H1 (cell line): ENCODE results near the gene ANKRD24. TPM values are rescaled to one million over a fixed set of nuclear protein-coding genes. Genes with fewer than 3 reads are reported as not detected.

ENCODE experiments used
- CTCF ChIA-PET: fragments of 300-600 bp; sonication (Branson Sonifier 250); formaldehyde crosslinking; loops from one replicate; lab custom pipeline; 2021; ENCODE audit not compliant: partially characterized antibody; lab: Charles Lee
- POLR2A ChIA-PET: fragments of 300-600 bp; sonication (Branson Sonifier 250); formaldehyde crosslinking; loops from one replicate; lab custom pipeline; 2021; ENCODE audit warnings: inconsistent platforms; ENCODE audit not compliant: partially characterized antibody; lab: Charles Lee
- DNase-seq, 2 experiments: peaks; one replicate each; pipeline versions ENCODE4 v3.0.0 to v3.0.0-alpha.2; 2010 to 2022; ENCODE audit warnings: low spot score in 2 of 2, low read depth in 1 of 2, mixed read lengths in 1 of 2
- FAIRE-seq: peaks from 2 replicates; lab custom pipeline; 2011; peaks lifted over from hg19 to GRCh38; lab: Jason Lieb, UNC
- H2AFZ ChIP-seq: 2 replicates; pipeline ENCODE4 v1.8.1; 2012; ENCODE audit warnings: low read length, inconsistent platforms
- H2AK5ac ChIP-seq: 2 replicates; pipeline ENCODE4 v1.6.1; 2013; ENCODE audit warnings: low read depth, low read length
- H2BK120ac ChIP-seq: replicated peaks from 2 replicates; pipeline ENCODE3; 2013; ENCODE audit warnings: low read depth, low read length, inconsistent platforms
- H2BK12ac ChIP-seq: 2 replicates; pipeline ENCODE4 v1.6.1; 2013; ENCODE audit warnings: low read depth, low read length
- H2BK15ac ChIP-seq: 2 replicates; pipeline ENCODE4 v1.6.1; 2013; ENCODE audit warnings: low read length
- H2BK20ac ChIP-seq: 2 replicates; pipeline ENCODE4 v1.6.1; 2013; ENCODE audit warnings: low read length
- H2BK5ac ChIP-seq: 2 replicates; pipeline ENCODE4 v1.6.1; 2013; ENCODE audit warnings: low read depth, low read length
- H3K14ac ChIP-seq: 2 replicates; pipeline ENCODE4 v1.6.1; 2013; ENCODE audit warnings: inconsistent platforms; ENCODE audit not compliant: insufficient read length
- H3K18ac ChIP-seq: 2 replicates; pipeline ENCODE4 v1.6.1; 2013; ENCODE audit warnings: low read length; ENCODE audit errors: extremely low read depth
- H3K23ac ChIP-seq: 2 replicates; pipeline ENCODE4 v1.6.1; 2013; ENCODE audit warnings: inconsistent platforms; ENCODE audit not compliant: insufficient read length
- H3K23me2 ChIP-seq: 2 replicates; pipeline ENCODE4 v1.6.1; 2013; ENCODE audit warnings: low read depth, low read length
- H3K27ac ChIP-seq: 2 replicates; pipeline ENCODE4 v1.6.1; 2011; ENCODE audit warnings: low read depth, low read length, inconsistent platforms
- H3K27me3 ChIP-seq, 4 experiments: replicated peaks in 1 of 4; 1 replicate in 1 of 4; 2 replicates in 3 of 4; pipeline versions ENCODE4 v1.6.1 to v1.8.1; 2011 to 2013; ENCODE audit warnings: low read length in 3 of 4, mild to moderate bottlenecking in 3 of 4, inconsistent platforms in 2 of 4, mixed read lengths in 2 of 4, moderate library complexity in 1 of 4; ENCODE audit not compliant: control insufficient read depth in 3 of 4, insufficient read depth in 3 of 4; ENCODE audit errors: extremely low read depth in 1 of 4
- H3K36me3 ChIP-seq, 4 experiments: 2 replicates each; pipeline versions ENCODE4 v1.6.1 to v1.8.1; 2011 to 2013; ENCODE audit warnings: mild to moderate bottlenecking in 4 of 4, low read length in 3 of 4, moderate library complexity in 2 of 4, control low read depth in 1 of 4, inconsistent platforms in 1 of 4; ENCODE audit not compliant: insufficient read depth in 4 of 4, control insufficient read depth in 2 of 4
- H3K4ac ChIP-seq: replicated peaks from 2 replicates; pipeline ENCODE3; 2013; ENCODE audit warnings: low read length, low read depth, mixed read lengths, inconsistent platforms; ENCODE audit not compliant: insufficient read length
- H3K4me1 ChIP-seq, 4 experiments: replicated peaks in 1 of 4; 1 replicate in 1 of 4; 2 replicates in 3 of 4; pipeline versions ENCODE4 v1.6.1 to v1.8.1; 2011 to 2013; ENCODE audit warnings: low read length in 3 of 4, inconsistent platforms in 2 of 4, mixed read lengths in 1 of 4; ENCODE audit not compliant: insufficient read depth in 4 of 4, control insufficient read depth in 3 of 4
- H3K4me2 ChIP-seq, 2 experiments: 2 replicates each; pipeline versions ENCODE4 v1.6.1 to v1.8.1; 2011 to 2013; ENCODE audit warnings: low read depth in 2 of 2, low read length in 2 of 2, control low read depth in 1 of 2, inconsistent platforms in 1 of 2, mild to moderate bottlenecking in 1 of 2; ENCODE audit not compliant: insufficient read depth in 1 of 2
- H3K4me3 ChIP-seq, 4 experiments: fragments of 200-600, 300-600 bp in 1 of 4; sonication (generic), shearing (Covaris generic), sonication (Bioruptor Twin) in 1 of 4; 2 replicates each; pipeline versions ENCODE4 v1.5.1 to v1.8.1; 2011 to 2016; ENCODE audit warnings: low read length in 4 of 4, low read depth in 3 of 4, control low read depth in 2 of 4, inconsistent platforms in 2 of 4, mild to moderate bottlenecking in 2 of 4, mixed read lengths in 1 of 4, moderate library complexity in 1 of 4; ENCODE audit not compliant: insufficient read depth in 2 of 4; ENCODE audit errors: extremely low read depth in 1 of 4
- H3K56ac ChIP-seq: replicated peaks from 2 replicates; pipeline ENCODE3; 2013; ENCODE audit warnings: low read depth, mild to moderate bottlenecking, mixed read lengths, low read length, inconsistent platforms; ENCODE audit not compliant: insufficient read length
- H3K79me1 ChIP-seq: 2 replicates; pipeline ENCODE4 v1.6.1; 2013; ENCODE audit warnings: low read depth, low read length, control low read depth
- H3K79me2 ChIP-seq, 2 experiments: 2 replicates each; pipeline versions ENCODE4 v1.6.1 to v1.8.1; 2012 to 2013; ENCODE audit warnings: low read length in 2 of 2, mild to moderate bottlenecking in 2 of 2, inconsistent platforms in 1 of 2; ENCODE audit not compliant: insufficient read depth in 2 of 2, control insufficient read depth in 1 of 2
- H3K9ac ChIP-seq, 4 experiments: replicated peaks in 1 of 4; 1 replicate in 1 of 4; 2 replicates in 3 of 4; pipeline versions ENCODE4 v1.6.1 to v1.8.1; 2011 to 2013; ENCODE audit warnings: low read depth in 3 of 4, low read length in 3 of 4, control low read depth in 2 of 4, mild to moderate bottlenecking in 2 of 4, moderate library complexity in 2 of 4, inconsistent platforms in 1 of 4; ENCODE audit errors: extremely low read depth in 1 of 4
- H3K9me3 ChIP-seq, 2 experiments: 2 replicates each; pipeline versions ENCODE4 v1.6.1 to v1.8.1; 2012 to 2013; ENCODE audit warnings: mild to moderate bottlenecking in 2 of 2, moderate library complexity in 2 of 2, control low read depth in 1 of 2, inconsistent platforms in 1 of 2, low read depth in 1 of 2, low read length in 1 of 2, mixed read lengths in 1 of 2; ENCODE audit not compliant: insufficient read depth in 2 of 2
- H4K20me1 ChIP-seq, 2 experiments: replicated peaks in 1 of 2; 2 replicates each; pipeline versions ENCODE3 to v1.8.1; 2011 to 2013; ENCODE audit warnings: inconsistent platforms in 2 of 2, low read length in 2 of 2, mild to moderate bottlenecking in 1 of 2; ENCODE audit not compliant: insufficient read depth in 2 of 2, control insufficient read depth in 1 of 2
- H4K5ac ChIP-seq: 2 replicates; pipeline ENCODE4 v1.6.1; 2013; ENCODE audit warnings: low read length, low read depth, mixed read lengths, inconsistent platforms; ENCODE audit not compliant: insufficient read length
- H4K8ac ChIP-seq: 2 replicates; pipeline ENCODE4 v1.8.0; 2013; ENCODE audit warnings: mild to moderate bottlenecking, moderate library complexity, low read length, inconsistent platforms; ENCODE audit not compliant: insufficient read depth; ENCODE audit errors: extremely low read depth
- H4K91ac ChIP-seq: replicated peaks from 2 replicates; pipeline ENCODE3; 2013; ENCODE audit warnings: low read length, mixed read lengths, inconsistent platforms; ENCODE audit not compliant: insufficient read length
- SP1 ChIP-seq: IDR thresholded peaks from 2 replicates; pipeline ENCODE4 v1.6.1; 2011; ENCODE audit warnings: low read depth, low read length
- SP4 ChIP-seq: IDR thresholded peaks from 2 replicates; pipeline ENCODE4 v1.6.1; 2012; ENCODE audit warnings: low read length, inconsistent platforms
- WGBS, 2 experiments: shearing (Covaris generic) in 1 of 2; methylation state at CpG; one replicate each; pipeline versions ENCODE4 v1.1.6 to v1.1.7; 2013 to 2015; ENCODE audit warnings: low lambda C conversion rate in 2 of 2, mixed read lengths in 2 of 2, inconsistent platforms in 1 of 2, low coverage in 1 of 2, missing lambda C conversion rate in 1 of 2; ENCODE audit not compliant: insufficient replicate concordance in 2 of 2, insufficient coverage in 1 of 2, insufficient read length in 1 of 2; ENCODE audit errors: extremely low coverage in 1 of 2, missing lambda C conversion rate in 1 of 2; 5-methylcytosine and 5-hydroxymethylcytosine counted together
- polyA plus RNA-seq, 7 experiments: library from polyadenylated mRNA; depleted of rRNA in 3 of 7; stranded (reverse) in 5 of 7; unstranded in 2 of 7; fragments of >200 nt in 5 of 7; fragments of 200-250 nt in 2 of 7; gene quantifications; 1 replicate in 5 of 7; 2 replicates in 1 of 7; 4 replicates in 1 of 7; pipeline versions ENCODE4 v1.2.1 to v1.2.3, GENCODE V29; 2011 to 2013; ENCODE audit warnings: missing spikeins in 2 of 7, mixed read lengths in 2 of 7
- total RNA-seq: library from RNA; stranded (reverse); fragmentation: NEBNext Ultra II Directional; extraction: Animal tissue kit (Norgen Biotek cat#: 25700); gene quantifications from 2 replicates; pipeline ENCODE4 v1.2.1, GENCODE V29; 2021

The ANKRD24 gene
- total and polyA plus RNA-seq, 2 of the 8 experiments (the other 6 are each of a cell fraction or from before 2014, with no cell fraction given), result 7.6 to 14.1 TPM

DNA sequence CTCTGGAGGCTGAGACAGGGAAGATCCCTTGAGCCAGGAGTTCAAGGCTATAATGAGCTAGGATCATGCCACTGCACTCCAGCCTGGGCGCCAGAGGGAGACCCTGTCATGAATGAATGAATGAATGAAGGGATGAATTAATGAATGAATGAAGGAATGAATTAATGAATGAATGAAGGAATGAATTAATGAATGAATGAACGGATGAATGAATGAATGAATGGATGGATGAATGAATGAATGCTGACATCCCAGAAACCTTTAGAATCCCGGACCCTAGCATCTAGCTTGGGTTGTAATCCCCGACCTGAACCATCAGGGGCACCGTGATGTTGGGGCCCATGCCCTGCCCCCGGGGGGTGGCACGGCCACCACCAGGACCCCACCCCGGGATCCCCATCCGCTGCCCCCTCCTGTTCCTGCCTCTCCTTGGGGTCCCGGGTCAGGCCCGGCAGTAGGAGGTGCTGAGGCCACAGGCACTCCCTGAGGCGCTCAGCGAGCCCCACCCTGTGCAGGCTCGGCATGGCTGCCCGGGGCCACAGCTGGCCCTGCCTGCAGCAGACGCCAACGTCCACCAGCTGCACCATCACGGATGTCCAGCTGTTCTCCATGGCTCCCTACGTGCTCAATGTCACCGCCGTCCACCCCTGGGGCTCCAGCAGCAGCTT, 50.3 kb downstream of the ANKRD24 start:
- H2BK5ac ChIP-seq, result no peak overlapping the region
- H3K4ac ChIP-seq, result no peak overlapping the region
- no peaks in the 10 kb centered on the region; the same call in 1 of the 2 replicates for H3K23me2 ChIP-seq
- H4K20me1 ChIP-seq, result no peaks in the 10 kb centered on the region
- no peaks in the 10 kb centered on the region for H3K9me3 ChIP-seq
- H2BK120ac ChIP-seq, result no peak overlapping the region
- no peak overlapping the region for H2AFZ ChIP-seq
- no peak overlapping the region for H2BK20ac ChIP-seq
- TF ChIP-seq SP4 (no peak), SP1 (no peak)
- FAIRE-seq (no peak), DNase-seq (peak in 1 of 2 experiments; percentile 55)
- no peak overlapping the region for H3K4me2 ChIP-seq
- H3K4me1 ChIP-seq, result peaks cover 0 to 7% (median 3%) of the 10 kb centered on the region in 4 experiments; a peak in 3 of 7 replicates
- H2BK12ac ChIP-seq, result peak overlapping the region; percentile 68; the same call in 1 of the 2 replicates
- no peak overlapping the region for H3K56ac ChIP-seq
- ChIA-PET POLR2A (interaction anchor here (1.0 to 1.9 kb wide), 2 partner anchors 14 to 247 kb away, joined by 5 to 8 read pairs; partner anchors contain the start of genes EEF2 and YJU2), CTCF (interaction anchor here (0.6 to 4.4 kb wide), 18 partner anchors 8 to 291 kb away, joined by 3 to 25 read pairs (median 4); partner anchors contain the start of gene YJU2)
- H3K18ac ChIP-seq, result no peak overlapping the region
- no peak overlapping the region for H2AK5ac ChIP-seq
- 74 to 100% methylated on average over 1 to 18 of the region's 21 CpGs for whole genome bisulfite sequencing, 2 experiments
- H4K8ac ChIP-seq, result no peak overlapping the region
- H3K27ac ChIP-seq, result no peak overlapping the region
- H3K14ac ChIP-seq, result no peak overlapping the region
- H3K4me3 ChIP-seq, result no peak overlapping the region
- no peaks in the 10 kb centered on the region for H3K36me3 ChIP-seq
- no peak overlapping the region for H4K91ac ChIP-seq
- no peaks in the 10 kb centered on the region for H3K79me1 ChIP-seq
- no peak overlapping the region for H4K5ac ChIP-seq
- no peaks in the 10 kb centered on the region for H3K79me2 ChIP-seq
- no peak overlapping the region for H3K23ac ChIP-seq
- no peaks in the 10 kb centered on the region for H3K27me3 ChIP-seq
- H3K9ac ChIP-seq, result no peak overlapping the region
- H2BK15ac ChIP-seq, result no peak overlapping the region
